ENCODE data around the gene RB1.

GRCh38 chr13:48488995-48489394 lies 185.4 kb downstream of the RB1 start:
- TF ChIP-seq POLR2A (IDR thresholded peaks at IDR 0.05) (no peak), POLR2AphosphoS5 (IDR thresholded peaks at IDR 0.05) (no peak)
- TF ChIP-seq, protein P1, sequence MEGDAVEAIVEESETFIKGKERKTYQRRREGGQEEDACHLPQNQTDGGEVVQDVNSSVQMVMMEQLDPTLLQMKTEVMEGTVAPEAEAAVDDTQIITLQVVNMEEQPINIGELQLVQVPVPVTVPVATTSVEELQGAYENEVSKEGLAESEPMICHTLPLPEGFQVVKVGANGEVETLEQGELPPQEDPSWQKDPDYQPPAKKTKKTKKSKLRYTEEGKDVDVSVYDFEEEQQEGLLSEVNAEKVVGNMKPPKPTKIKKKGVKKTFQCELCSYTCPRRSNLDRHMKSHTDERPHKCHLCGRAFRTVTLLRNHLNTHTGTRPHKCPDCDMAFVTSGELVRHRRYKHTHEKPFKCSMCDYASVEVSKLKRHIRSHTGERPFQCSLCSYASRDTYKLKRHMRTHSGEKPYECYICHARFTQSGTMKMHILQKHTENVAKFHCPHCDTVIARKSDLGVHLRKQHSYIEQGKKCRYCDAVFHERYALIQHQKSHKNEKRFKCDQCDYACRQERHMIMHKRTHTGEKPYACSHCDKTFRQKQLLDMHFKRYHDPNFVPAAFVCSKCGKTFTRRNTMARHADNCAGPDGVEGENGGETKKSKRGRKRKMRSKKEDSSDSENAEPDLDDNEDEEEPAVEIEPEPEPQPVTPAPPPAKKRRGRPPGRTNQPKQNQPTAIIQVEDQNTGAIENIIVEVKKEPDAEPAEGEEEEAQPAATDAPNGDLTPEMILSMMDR (IDR thresholded peaks at IDR 0.05): no peak
